ENCODE data around the gene IQGAP2. TPM values are rescaled to one million over a fixed set of nuclear protein-coding genes. Genes with fewer than 3 reads are reported as not detected.

The IQGAP2 gene
- total and polyA plus RNA-seq, 2 of the 8 experiments (the other 6 are each of a cell fraction or from before 2014, with no cell fraction given): 19.7 to 66.0 TPM

DNA sequence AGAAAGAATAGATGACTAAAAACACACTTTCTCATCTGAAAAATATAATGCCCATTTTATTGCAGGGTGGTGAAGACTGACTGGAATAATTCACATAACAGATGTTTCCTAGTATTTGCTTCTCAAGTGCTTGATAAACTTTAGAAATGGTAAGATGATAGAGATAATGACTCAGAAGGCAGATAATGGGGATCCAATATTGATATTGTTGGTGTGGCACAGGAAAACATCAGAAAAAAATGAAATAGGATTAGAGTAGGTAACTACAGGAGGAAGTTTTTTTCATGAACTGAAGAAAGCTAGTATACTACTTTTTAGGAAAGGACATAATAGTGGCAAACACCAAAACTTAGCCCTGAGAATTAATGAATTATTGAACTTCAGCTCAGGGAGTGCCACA is 240.3 kb downstream of the IQGAP2 start (continued):
- TF ChIP-seq BRCA1 (IDR thresholded peaks at IDR 0.05; ENCODE audit: low read depth, low read length) (no peak), EGR1 (IDR thresholded peaks at IDR 0.05; ENCODE audit: borderline replicate concordance, low read depth, low read length) (no peak)

All from H1 (cell line).